Glutamatergic neuron (in vitro differentiated cells): ENCODE results near the gene DNASE1. TPM values are rescaled to one million over a fixed set of nuclear protein-coding genes. Genes with fewer than 3 reads are reported as not detected.
A peak's percentile ranks its signal among the peaks of the same experiment; 100 is the strongest.

Experiments used
- DNase-seq: peaks from one replicate; pipeline ENCODE4 v3.0.0; 2022
- H3K27ac Mint-ChIP-seq: one replicate; pipeline ENCODE4 v1.8.0; 2020; ENCODE audit warnings: mild to moderate bottlenecking, mixed read lengths, inconsistent platforms; ENCODE audit not compliant: unreplicated experiment
- H3K27me3 Mint-ChIP-seq: one replicate; pipeline ENCODE4 v1.8.0; 2020; ENCODE audit warnings: mild to moderate bottlenecking, moderate library complexity, mixed read lengths, inconsistent platforms; ENCODE audit not compliant: unreplicated experiment
- H3K36me3 Mint-ChIP-seq: one replicate; pipeline ENCODE4 v1.8.0; 2020; ENCODE audit warnings: mild to moderate bottlenecking, mixed read lengths, inconsistent platforms; ENCODE audit not compliant: unreplicated experiment
- H3K4me1 Mint-ChIP-seq: one replicate; pipeline ENCODE4 v1.8.0; 2020; ENCODE audit warnings: mild to moderate bottlenecking, low read depth, mixed read lengths, inconsistent platforms; ENCODE audit not compliant: unreplicated experiment
- H3K4me3 Mint-ChIP-seq: one replicate; pipeline ENCODE4 v1.8.0; 2020; ENCODE audit warnings: mild to moderate bottlenecking, mixed read lengths, inconsistent platforms; ENCODE audit not compliant: unreplicated experiment
- H3K9me3 Mint-ChIP-seq: one replicate; pipeline ENCODE4 v1.8.0; 2020; ENCODE audit warnings: mild to moderate bottlenecking, moderate library complexity, mixed read lengths, inconsistent platforms; ENCODE audit not compliant: unreplicated experiment
- CTCF ChIP-seq: fragments of 200-600 bp; sonication (generic); IDR thresholded peaks from one replicate; pipeline ENCODE4 v1.5.0; 2021; ENCODE audit not compliant: partially characterized antibody, unreplicated experiment
- total RNA-seq: library from RNA; stranded (reverse); fragmentation: NEBNext Ultra II Directional; extraction: Animal tissue kit (Norgen Biotek cat#: 25700); gene quantifications from one replicate; pipeline ENCODE4 v1.2.1, GENCODE V29; 2021; ENCODE audit not compliant: unreplicated experiment

Gene DNASE1
- total RNA-seq, 1 donor from 2014 or later = 34.3 TPM

- DNase-seq = no peak
- Mint-ChIP-seq H3K36me3 (no peaks in the 10 kb centered on the region), H3K4me1 (peaks cover 3% of the 10 kb centered on the region), H3K4me3 (no peak overlapping the region), H3K27ac (peak overlapping the region; percentile 20), H3K27me3 (peaks cover 3% of the 10 kb centered on the region), H3K9me3 (peaks cover 3% of the 10 kb centered on the region)
- no peak for TF ChIP-seq CTCF
These were observed 18.7 kb downstream of the DNASE1 start for GRCh38 chr16:3673201-3673600.

- Mint-ChIP-seq H3K4me1 (peaks cover 3% of the 10 kb centered on the region), H3K36me3 (no peaks in the 10 kb centered on the region), H3K4me3 (no peak overlapping the region), H3K27me3 (peaks cover 3% of the 10 kb centered on the region), H3K9me3 (peaks cover 3% of the 10 kb centered on the region), H3K27ac (no peak overlapping the region)
- TF ChIP-seq CTCF = no peak
- DNase-seq = no peak
These were observed 19.3 kb downstream of the DNASE1 start for GRCh38 chr16:3673676-3674377.

GRCh38 chr16:3674513-3675295, 20.2 kb downstream of the DNASE1 start:
- peak; percentile 44 for DNase-seq
- peak overlapping the region; percentile 17 for H3K27ac Mint-ChIP-seq
- no peaks in the 10 kb centered on the region for H3K36me3 Mint-ChIP-seq

GRCh38 chr16:3675601-3676130, 21.2 kb downstream of the DNASE1 start:
- no peak for TF ChIP-seq CTCF
- peaks cover 3% of the 10 kb centered on the region for H3K4me1 Mint-ChIP-seq
- H3K27ac Mint-ChIP-seq = no peak overlapping the region
- DNase-seq = no peak
- no peaks in the 10 kb centered on the region for H3K36me3 Mint-ChIP-seq
- H3K9me3 Mint-ChIP-seq = peaks cover 1% of the 10 kb centered on the region
- H3K27me3 Mint-ChIP-seq = peaks cover 3% of the 10 kb centered on the region
- H3K4me3 Mint-ChIP-seq = no peak overlapping the region

More at GRCh38 chr16:3674513-3675295, 20.2 kb downstream of the DNASE1 start:
- H3K9me3 Mint-ChIP-seq = peaks cover 3% of the 10 kb centered on the region
- TF ChIP-seq CTCF = no peak
- H3K4me1 Mint-ChIP-seq = peaks cover 3% of the 10 kb centered on the region
- peaks cover 3% of the 10 kb centered on the region for H3K27me3 Mint-ChIP-seq
- peak overlapping the region; percentile 25 for H3K4me3 Mint-ChIP-seq
